AG08396 (cell line): Measurements from ENCODE around the gene KIAA0930.

Experiments used
- DNase-seq: peaks from one replicate; pipeline ENCODE4 v3.0.0; 2012; ENCODE audit warnings: low spot score, mixed read lengths

The KIAA0930 gene

GRCh38 chr22:45237065-45237990, 3.4 kb downstream of the KIAA0930 start:
- no peak for DNase-seq

- no peak for DNase-seq
Observed at GRCh38 chr22:45235851-45236342, 4.8 kb downstream of the KIAA0930 start.

GRCh38 chr22:45235101-45235777, 5.5 kb downstream of the KIAA0930 start:
- DNase-seq: no peak

- DNase-seq: no peak
Observed at GRCh38 chr22:45233827-45234226, 6.9 kb downstream of the KIAA0930 start.

GRCh38 chr22:45233386-45233785, 7.3 kb downstream of the KIAA0930 start:
- DNase-seq: no peak

GRCh38 chr22:45231293-45231692, 9.4 kb downstream of the KIAA0930 start:
- DNase-seq: no peak

GRCh38 chr22:45230026-45230721, 10.5 kb downstream of the KIAA0930 start:
- no peak for DNase-seq

- DNase-seq: no peak
Observed at GRCh38 chr22:45229181-45229580, 11.5 kb downstream of the KIAA0930 start.

- DNase-seq: no peak
Observed at GRCh38 chr22:45228401-45228754, 12.3 kb downstream of the KIAA0930 start.

GRCh38 chr22:45227645-45228400, 12.9 kb downstream of the KIAA0930 start:
- no peak for DNase-seq

GRCh38 chr22:45226503-45227186, 14.0 kb downstream of the KIAA0930 start:
- DNase-seq: peak; percentile 33

- DNase-seq: no peak
Observed at GRCh38 chr22:45225732-45226502, 14.8 kb downstream of the KIAA0930 start.

GRCh38 chr22:45224988-45225731, 15.5 kb downstream of the KIAA0930 start:
- DNase-seq: no peak

- no peak for DNase-seq
Observed at GRCh38 chr22:45224331-45224730, 16.4 kb downstream of the KIAA0930 start.

- DNase-seq: no peak
Observed at GRCh38 chr22:45223304-45224117, 17.2 kb downstream of the KIAA0930 start.

- no peak for DNase-seq
Observed at GRCh38 chr22:45221201-45221600, 19.5 kb downstream of the KIAA0930 start.

- no peak for DNase-seq
Observed at GRCh38 chr22:45218976-45219375, 21.7 kb downstream of the KIAA0930 start.

GRCh38 chr22:45217806-45218205, 22.9 kb downstream of the KIAA0930 start:
- no peak for DNase-seq

GRCh38 chr22:45217345-45217744, 23.3 kb downstream of the KIAA0930 start:
- no peak for DNase-seq
